H1 (cell line): Measurements from ENCODE around the gene GRK6. TPM values are rescaled to one million over a fixed set of nuclear protein-coding genes. Genes with fewer than 3 reads are reported as not detected.

ENCODE experiments used
- CTCF ChIA-PET: fragments of 300-600 bp; sonication (Branson Sonifier 250); formaldehyde crosslinking; loops from one replicate; lab custom pipeline; 2021; ENCODE audit not compliant: partially characterized antibody; lab: Charles Lee
- POLR2A ChIA-PET: fragments of 300-600 bp; sonication (Branson Sonifier 250); formaldehyde crosslinking; loops from one replicate; lab custom pipeline; 2021; ENCODE audit warnings: inconsistent platforms; ENCODE audit not compliant: partially characterized antibody; lab: Charles Lee
- DNase-seq, 2 experiments: peaks; one replicate each; pipeline versions ENCODE4 v3.0.0 to v3.0.0-alpha.2; 2010 to 2022; ENCODE audit warnings: low spot score in 2 of 2, low read depth in 1 of 2, mixed read lengths in 1 of 2
- FAIRE-seq: peaks from 2 replicates; lab custom pipeline; 2011; peaks lifted over from hg19 to GRCh38; lab: Jason Lieb, UNC
- H2AFZ ChIP-seq: 2 replicates; pipeline ENCODE4 v1.8.1; 2012; ENCODE audit warnings: low read length, inconsistent platforms
- H2AK5ac ChIP-seq: 2 replicates; pipeline ENCODE4 v1.6.1; 2013; ENCODE audit warnings: low read depth, low read length
- H2BK120ac ChIP-seq: replicated peaks from 2 replicates; pipeline ENCODE3; 2013; ENCODE audit warnings: low read depth, low read length, inconsistent platforms
- H2BK12ac ChIP-seq: 2 replicates; pipeline ENCODE4 v1.6.1; 2013; ENCODE audit warnings: low read depth, low read length
- H2BK15ac ChIP-seq: 2 replicates; pipeline ENCODE4 v1.6.1; 2013; ENCODE audit warnings: low read length
- H2BK20ac ChIP-seq: 2 replicates; pipeline ENCODE4 v1.6.1; 2013; ENCODE audit warnings: low read length
- H2BK5ac ChIP-seq: 2 replicates; pipeline ENCODE4 v1.6.1; 2013; ENCODE audit warnings: low read depth, low read length
- H3K14ac ChIP-seq: 2 replicates; pipeline ENCODE4 v1.6.1; 2013; ENCODE audit warnings: inconsistent platforms; ENCODE audit not compliant: insufficient read length
- H3K18ac ChIP-seq: 2 replicates; pipeline ENCODE4 v1.6.1; 2013; ENCODE audit warnings: low read length; ENCODE audit errors: extremely low read depth
- H3K23ac ChIP-seq: 2 replicates; pipeline ENCODE4 v1.6.1; 2013; ENCODE audit warnings: inconsistent platforms; ENCODE audit not compliant: insufficient read length
- H3K23me2 ChIP-seq: 2 replicates; pipeline ENCODE4 v1.6.1; 2013; ENCODE audit warnings: low read depth, low read length
- H3K27ac ChIP-seq: 2 replicates; pipeline ENCODE4 v1.6.1; 2011; ENCODE audit warnings: low read depth, low read length, inconsistent platforms
- H3K27me3 ChIP-seq, 4 experiments: replicated peaks in 1 of 4; 1 replicate in 1 of 4; 2 replicates in 3 of 4; pipeline versions ENCODE4 v1.6.1 to v1.8.1; 2011 to 2013; ENCODE audit warnings: low read length in 3 of 4, mild to moderate bottlenecking in 3 of 4, inconsistent platforms in 2 of 4, mixed read lengths in 2 of 4, moderate library complexity in 1 of 4; ENCODE audit not compliant: control insufficient read depth in 3 of 4, insufficient read depth in 3 of 4; ENCODE audit errors: extremely low read depth in 1 of 4
- H3K36me3 ChIP-seq, 4 experiments: 2 replicates each; pipeline versions ENCODE4 v1.6.1 to v1.8.1; 2011 to 2013; ENCODE audit warnings: mild to moderate bottlenecking in 4 of 4, low read length in 3 of 4, moderate library complexity in 2 of 4, control low read depth in 1 of 4, inconsistent platforms in 1 of 4; ENCODE audit not compliant: insufficient read depth in 4 of 4, control insufficient read depth in 2 of 4
- H3K4ac ChIP-seq: replicated peaks from 2 replicates; pipeline ENCODE3; 2013; ENCODE audit warnings: low read length, low read depth, mixed read lengths, inconsistent platforms; ENCODE audit not compliant: insufficient read length
- H3K4me1 ChIP-seq, 4 experiments: replicated peaks in 1 of 4; 1 replicate in 1 of 4; 2 replicates in 3 of 4; pipeline versions ENCODE4 v1.6.1 to v1.8.1; 2011 to 2013; ENCODE audit warnings: low read length in 3 of 4, inconsistent platforms in 2 of 4, mixed read lengths in 1 of 4; ENCODE audit not compliant: insufficient read depth in 4 of 4, control insufficient read depth in 3 of 4
- H3K4me2 ChIP-seq, 2 experiments: 2 replicates each; pipeline versions ENCODE4 v1.6.1 to v1.8.1; 2011 to 2013; ENCODE audit warnings: low read depth in 2 of 2, low read length in 2 of 2, control low read depth in 1 of 2, inconsistent platforms in 1 of 2, mild to moderate bottlenecking in 1 of 2; ENCODE audit not compliant: insufficient read depth in 1 of 2
- H3K4me3 ChIP-seq, 4 experiments: fragments of 200-600, 300-600 bp in 1 of 4; sonication (generic), shearing (Covaris generic), sonication (Bioruptor Twin) in 1 of 4; 2 replicates each; pipeline versions ENCODE4 v1.5.1 to v1.8.1; 2011 to 2016; ENCODE audit warnings: low read length in 4 of 4, low read depth in 3 of 4, control low read depth in 2 of 4, inconsistent platforms in 2 of 4, mild to moderate bottlenecking in 2 of 4, mixed read lengths in 1 of 4, moderate library complexity in 1 of 4; ENCODE audit not compliant: insufficient read depth in 2 of 4; ENCODE audit errors: extremely low read depth in 1 of 4
- H3K56ac ChIP-seq: replicated peaks from 2 replicates; pipeline ENCODE3; 2013; ENCODE audit warnings: low read depth, mild to moderate bottlenecking, mixed read lengths, low read length, inconsistent platforms; ENCODE audit not compliant: insufficient read length
- H3K79me1 ChIP-seq: 2 replicates; pipeline ENCODE4 v1.6.1; 2013; ENCODE audit warnings: low read depth, low read length, control low read depth
- H3K79me2 ChIP-seq, 2 experiments: 2 replicates each; pipeline versions ENCODE4 v1.6.1 to v1.8.1; 2012 to 2013; ENCODE audit warnings: low read length in 2 of 2, mild to moderate bottlenecking in 2 of 2, inconsistent platforms in 1 of 2; ENCODE audit not compliant: insufficient read depth in 2 of 2, control insufficient read depth in 1 of 2
- H3K9ac ChIP-seq, 4 experiments: replicated peaks in 1 of 4; 1 replicate in 1 of 4; 2 replicates in 3 of 4; pipeline versions ENCODE4 v1.6.1 to v1.8.1; 2011 to 2013; ENCODE audit warnings: low read depth in 3 of 4, low read length in 3 of 4, control low read depth in 2 of 4, mild to moderate bottlenecking in 2 of 4, moderate library complexity in 2 of 4, inconsistent platforms in 1 of 4; ENCODE audit errors: extremely low read depth in 1 of 4
- H3K9me3 ChIP-seq, 2 experiments: 2 replicates each; pipeline versions ENCODE4 v1.6.1 to v1.8.1; 2012 to 2013; ENCODE audit warnings: mild to moderate bottlenecking in 2 of 2, moderate library complexity in 2 of 2, control low read depth in 1 of 2, inconsistent platforms in 1 of 2, low read depth in 1 of 2, low read length in 1 of 2, mixed read lengths in 1 of 2; ENCODE audit not compliant: insufficient read depth in 2 of 2
- H4K20me1 ChIP-seq, 2 experiments: replicated peaks in 1 of 2; 2 replicates each; pipeline versions ENCODE3 to v1.8.1; 2011 to 2013; ENCODE audit warnings: inconsistent platforms in 2 of 2, low read length in 2 of 2, mild to moderate bottlenecking in 1 of 2; ENCODE audit not compliant: insufficient read depth in 2 of 2, control insufficient read depth in 1 of 2
- H4K5ac ChIP-seq: 2 replicates; pipeline ENCODE4 v1.6.1; 2013; ENCODE audit warnings: low read length, low read depth, mixed read lengths, inconsistent platforms; ENCODE audit not compliant: insufficient read length
- H4K8ac ChIP-seq: 2 replicates; pipeline ENCODE4 v1.8.0; 2013; ENCODE audit warnings: mild to moderate bottlenecking, moderate library complexity, low read length, inconsistent platforms; ENCODE audit not compliant: insufficient read depth; ENCODE audit errors: extremely low read depth
- H4K91ac ChIP-seq: replicated peaks from 2 replicates; pipeline ENCODE3; 2013; ENCODE audit warnings: low read length, mixed read lengths, inconsistent platforms; ENCODE audit not compliant: insufficient read length
- CBX5 ChIP-seq: fragments of 300-800, 300-1000 bp; sonication (generic); IDR thresholded peaks from 2 replicates; pipeline ENCODE4 v1.7.1; 2016; ENCODE audit warnings: antibody characterized with exemption, low read length, low read depth
- CEBPB ChIP-seq: IDR thresholded peaks from 2 replicates; pipeline ENCODE4 v1.6.1; 2012; ENCODE audit warnings: low read depth, low read length
- CHD2 ChIP-seq: IDR thresholded peaks from 2 replicates; pipeline ENCODE4 v1.6.1; 2012; ENCODE audit warnings: low read length, improper control_type of control experiment
- CREB1 ChIP-seq: IDR thresholded peaks from 2 replicates; pipeline ENCODE4 v1.6.1; 2012; ENCODE audit warnings: inconsistent platforms
- FOSL1 ChIP-seq: IDR thresholded peaks from 2 replicates; pipeline ENCODE4 v1.6.1; 2011; ENCODE audit warnings: mild to moderate bottlenecking, low read depth, low read length, moderate library complexity; ENCODE audit not compliant: insufficient read depth
- TAF1 ChIP-seq: IDR thresholded peaks from 2 replicates; pipeline ENCODE4 v1.6.1; 2011; ENCODE audit warnings: mild to moderate bottlenecking, low read depth, low read length
- TBP ChIP-seq: IDR thresholded peaks from 2 replicates; pipeline ENCODE4 v1.6.1; 2011; ENCODE audit warnings: low read depth, low read length, improper control_type of control experiment
- WGBS, 2 experiments: shearing (Covaris generic) in 1 of 2; methylation state at CpG; one replicate each; pipeline versions ENCODE4 v1.1.6 to v1.1.7; 2013 to 2015; ENCODE audit warnings: low lambda C conversion rate in 2 of 2, mixed read lengths in 2 of 2, inconsistent platforms in 1 of 2, low coverage in 1 of 2, missing lambda C conversion rate in 1 of 2; ENCODE audit not compliant: insufficient replicate concordance in 2 of 2, insufficient coverage in 1 of 2, insufficient read length in 1 of 2; ENCODE audit errors: extremely low coverage in 1 of 2, missing lambda C conversion rate in 1 of 2; 5-methylcytosine and 5-hydroxymethylcytosine counted together
- polyA plus RNA-seq, 7 experiments: library from polyadenylated mRNA; depleted of rRNA in 3 of 7; stranded (reverse) in 5 of 7; unstranded in 2 of 7; fragments of >200 nt in 5 of 7; fragments of 200-250 nt in 2 of 7; gene quantifications; 1 replicate in 5 of 7; 2 replicates in 1 of 7; 4 replicates in 1 of 7; pipeline versions ENCODE4 v1.2.1 to v1.2.3, GENCODE V29; 2011 to 2013; ENCODE audit warnings: missing spikeins in 2 of 7, mixed read lengths in 2 of 7
- total RNA-seq: library from RNA; stranded (reverse); fragmentation: NEBNext Ultra II Directional; extraction: Animal tissue kit (Norgen Biotek cat#: 25700); gene quantifications from 2 replicates; pipeline ENCODE4 v1.2.1, GENCODE V29; 2021
- TF ChIP-seq, protein P1 (sequence below): IDR thresholded peaks from 2 replicates; pipeline ENCODE4 v1.6.1; 2012; ENCODE audit warnings: inconsistent platforms

Gene GRK6
- total and polyA plus RNA-seq, 2 of the 8 experiments (the other 6 are each of a cell fraction or from before 2014, with no cell fraction given) = 31.8 to 57.8 TPM

DNA sequence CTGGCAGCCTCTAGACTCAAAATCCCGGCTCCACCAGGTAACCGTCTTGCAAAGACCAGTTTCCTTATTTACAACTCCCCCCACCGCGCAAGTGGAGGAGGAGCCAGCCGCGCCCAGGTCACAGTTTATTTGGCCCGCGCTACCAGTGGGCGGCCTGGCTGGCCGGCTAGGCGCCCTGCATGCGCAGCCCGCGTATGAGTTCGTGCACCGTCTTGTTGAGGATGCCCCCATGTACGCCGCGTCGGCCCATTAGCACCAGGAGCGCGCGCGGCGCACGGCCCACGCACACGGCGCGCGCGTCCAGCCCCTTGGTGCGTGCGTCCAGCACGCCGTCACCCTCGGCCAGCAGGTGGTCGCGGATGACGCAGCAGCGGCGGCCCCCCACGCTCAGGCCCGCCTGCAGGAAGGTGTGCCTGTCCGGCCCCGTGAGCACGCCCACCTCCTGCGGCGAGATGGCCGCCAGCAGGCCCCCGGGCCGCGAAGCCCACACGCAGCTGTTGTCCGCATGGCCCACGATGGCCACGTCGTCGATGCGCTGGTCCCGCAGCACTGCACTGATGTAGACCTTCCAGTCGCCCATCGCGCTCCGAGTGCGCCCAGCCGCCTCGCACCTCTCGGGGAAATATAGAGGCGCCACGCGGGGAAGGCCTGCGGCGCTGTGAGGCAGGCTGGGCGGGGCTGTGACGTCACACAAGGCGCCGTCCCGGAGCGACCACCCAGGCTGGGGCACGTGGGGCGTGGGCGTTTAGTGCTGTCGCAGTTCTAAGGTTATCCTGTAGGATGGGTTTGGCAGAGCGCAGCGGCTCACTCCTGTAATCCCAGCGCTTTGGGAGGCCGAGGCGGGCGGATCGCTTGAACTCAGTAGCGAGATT, 26.2 kb upstream of the GRK6 start, which contains the start of gene PFN3:
PFN3 (minus strand) TSS at position 665 of the 872 bp plus-strand sequence; CDS start at position 580, 85 bp downstream.
- Histone ChIP-seq H2BK120ac (no peak within 1 kb of the TSS), H3K36me3 (no peaks in the 10 kb centered on the region), H3K18ac (no peak within 1 kb of the TSS), H3K79me1 (no peaks in the 10 kb centered on the region), H3K4ac (no peak within 1 kb of the TSS), H2BK15ac (peak within 1 kb of the TSS; percentile 46; the same call in 1 of the 2 replicates), H3K27me3 (peaks cover 19 to 49% (median 37%) of the 10 kb centered on the region in 4 experiments), H3K4me3 (no peak within 1 kb of the TSS), H4K20me1 (no peaks in the 10 kb centered on the region), H2BK12ac (peak within 1 kb of the TSS; percentile 39; the same call in 1 of the 2 replicates), H2BK5ac (no peak within 1 kb of the TSS), H3K27ac (no peak within 1 kb of the TSS), H3K4me2 (no peak within 1 kb of the TSS), H4K5ac (no peak within 1 kb of the TSS), H2AK5ac (no peak within 1 kb of the TSS), H2AFZ (no peak within 1 kb of the TSS), H3K23me2 (peaks cover 13% of the 10 kb centered on the region; the same call in 1 of the 2 replicates), H3K9me3 (no peaks in the 10 kb centered on the region), H3K56ac (no peak within 1 kb of the TSS), H3K4me1 (peaks cover 0 to 22% (median 14%) of the 10 kb centered on the region in 4 experiments; a peak in 5 of 7 replicates), H3K9ac (no peak within 1 kb of the TSS), H3K79me2 (no peaks in the 10 kb centered on the region), H4K91ac (no peak within 1 kb of the TSS), H3K14ac (no peak within 1 kb of the TSS), H3K23ac (no peak within 1 kb of the TSS), H4K8ac (peak within 1 kb of the TSS; percentile 58; the same call in 1 of the 2 replicates), H2BK20ac (no peak within 1 kb of the TSS)
- TF ChIP-seq CHD2 (no peak), FOSL1 (no peak), CBX5 (no peak), CREB1 (peak; percentile 66; the same call in 1 of the 2 replicates), TBP (no peak), CEBPB (no peak), TAF1 (no peak)
- TF ChIP-seq, protein P1, sequence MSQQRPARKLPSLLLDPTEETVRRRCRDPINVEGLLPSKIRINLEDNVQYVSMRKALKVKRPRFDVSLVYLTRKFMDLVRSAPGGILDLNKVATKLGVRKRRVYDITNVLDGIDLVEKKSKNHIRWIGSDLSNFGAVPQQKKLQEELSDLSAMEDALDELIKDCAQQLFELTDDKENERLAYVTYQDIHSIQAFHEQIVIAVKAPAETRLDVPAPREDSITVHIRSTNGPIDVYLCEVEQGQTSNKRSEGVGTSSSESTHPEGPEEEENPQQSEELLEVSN = no peak
- DNase-seq (no peak), FAIRE-seq (no peak)
- ChIA-PET CTCF (interaction anchor here (1.2 to 10.5 kb wide), 6 partner anchors 8 to 101 kb away, joined by 3 to 343 read pairs (median 64); partner anchors contain the start of genes GRK6, PRR7 and SLC34A1), POLR2A (interaction anchor here (0.7 to 10.8 kb wide), 4 partner anchors 10 to 55 kb away, joined by 3 to 143 read pairs (median 6); partner anchors contain the start of gene PRR7)
- 96% methylated on average over 75 of the region's 92 CpGs; no CpG with 5 or more reads in 1 of the 2 experiments for WGBS, 2 experiments
